Measurements from ENCODE around the gene CARMIL3.
"Not testable (repeated sequence)": the region's sequence is repeated elsewhere in the genome, so short reads cannot be mapped to it uniquely, and the experiment has no call there.

CARMIL3 gene

DNA sequence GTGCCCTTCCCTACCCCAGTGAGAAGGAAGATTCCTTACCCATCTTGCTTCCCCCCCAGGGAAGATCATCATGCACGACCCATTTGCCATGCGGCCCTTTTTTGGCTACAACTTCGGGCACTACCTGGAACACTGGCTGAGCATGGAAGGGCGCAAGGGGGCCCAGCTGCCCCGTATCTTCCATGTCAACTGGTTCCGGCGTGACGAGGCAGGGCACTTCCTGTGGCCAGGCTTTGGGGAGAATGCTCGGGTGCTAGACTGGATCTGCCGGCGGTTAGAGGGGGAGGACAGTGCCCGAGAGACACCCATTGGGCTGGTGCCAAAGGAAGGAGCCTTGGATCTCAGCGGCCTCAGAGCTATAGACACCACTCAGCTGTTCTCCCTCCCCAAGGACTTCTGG is 51.6 kb downstream of the CARMIL3 start:
- no peak overlapping the region for H3K27ac ChIP-seq (replicated peaks)
- H3K4me3 ChIP-seq (replicated peaks; ENCODE audit: insufficient read depth, low read length): no peak overlapping the region
- no peaks in the 10 kb centered on the region for H3K27me3 ChIP-seq (ENCODE audit: insufficient read depth, poor library complexity, severe bottlenecking)
- DNase-seq (ENCODE audit: low read depth in 1 of 2, low spot score in 1 of 2): no peak
- TF ChIP-seq SPI1 (IDR thresholded peaks at IDR 0.05; ENCODE audit: borderline replicate concordance, low read depth): no peak
- TF ChIP-seq, protein P1, sequence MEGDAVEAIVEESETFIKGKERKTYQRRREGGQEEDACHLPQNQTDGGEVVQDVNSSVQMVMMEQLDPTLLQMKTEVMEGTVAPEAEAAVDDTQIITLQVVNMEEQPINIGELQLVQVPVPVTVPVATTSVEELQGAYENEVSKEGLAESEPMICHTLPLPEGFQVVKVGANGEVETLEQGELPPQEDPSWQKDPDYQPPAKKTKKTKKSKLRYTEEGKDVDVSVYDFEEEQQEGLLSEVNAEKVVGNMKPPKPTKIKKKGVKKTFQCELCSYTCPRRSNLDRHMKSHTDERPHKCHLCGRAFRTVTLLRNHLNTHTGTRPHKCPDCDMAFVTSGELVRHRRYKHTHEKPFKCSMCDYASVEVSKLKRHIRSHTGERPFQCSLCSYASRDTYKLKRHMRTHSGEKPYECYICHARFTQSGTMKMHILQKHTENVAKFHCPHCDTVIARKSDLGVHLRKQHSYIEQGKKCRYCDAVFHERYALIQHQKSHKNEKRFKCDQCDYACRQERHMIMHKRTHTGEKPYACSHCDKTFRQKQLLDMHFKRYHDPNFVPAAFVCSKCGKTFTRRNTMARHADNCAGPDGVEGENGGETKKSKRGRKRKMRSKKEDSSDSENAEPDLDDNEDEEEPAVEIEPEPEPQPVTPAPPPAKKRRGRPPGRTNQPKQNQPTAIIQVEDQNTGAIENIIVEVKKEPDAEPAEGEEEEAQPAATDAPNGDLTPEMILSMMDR (IDR thresholded peaks at IDR 0.05; ENCODE audit: insufficient read depth, low read length): no peak

DNA sequence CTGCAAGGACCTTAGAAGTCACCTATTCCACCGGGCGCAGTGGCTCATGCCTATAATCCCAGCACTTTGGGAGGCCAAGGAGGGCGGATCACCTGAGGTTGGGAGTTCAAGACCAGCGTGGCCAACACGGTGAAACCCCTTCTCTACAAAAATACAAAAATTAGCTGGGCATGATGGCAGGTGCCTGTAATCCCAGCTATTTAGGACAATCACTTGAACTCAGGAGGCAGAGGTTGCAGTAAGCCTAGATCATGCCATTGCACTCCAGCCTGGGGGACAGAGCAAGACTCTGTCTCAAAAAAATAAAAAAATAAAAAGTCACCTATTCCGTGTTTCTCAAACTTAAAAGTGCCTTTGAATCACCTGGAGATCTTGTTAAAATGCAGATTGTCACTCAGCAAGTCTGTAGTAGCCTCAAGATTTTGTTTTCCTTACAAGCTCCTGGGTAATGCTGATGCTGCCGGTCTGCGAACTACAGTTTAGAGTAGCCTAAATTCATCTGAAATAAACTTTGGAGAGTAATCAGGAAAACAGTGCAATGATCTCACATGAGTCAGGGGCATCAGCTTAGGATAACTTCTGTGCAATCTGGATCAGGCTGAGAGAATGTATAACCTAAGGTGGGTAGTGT is 53.9 kb downstream of the CARMIL3 start:
- not testable (repeated sequence) for DNase-seq (ENCODE audit: low read depth in 1 of 2, low spot score in 1 of 2); H3K27ac ChIP-seq (replicated peaks)

DNA sequence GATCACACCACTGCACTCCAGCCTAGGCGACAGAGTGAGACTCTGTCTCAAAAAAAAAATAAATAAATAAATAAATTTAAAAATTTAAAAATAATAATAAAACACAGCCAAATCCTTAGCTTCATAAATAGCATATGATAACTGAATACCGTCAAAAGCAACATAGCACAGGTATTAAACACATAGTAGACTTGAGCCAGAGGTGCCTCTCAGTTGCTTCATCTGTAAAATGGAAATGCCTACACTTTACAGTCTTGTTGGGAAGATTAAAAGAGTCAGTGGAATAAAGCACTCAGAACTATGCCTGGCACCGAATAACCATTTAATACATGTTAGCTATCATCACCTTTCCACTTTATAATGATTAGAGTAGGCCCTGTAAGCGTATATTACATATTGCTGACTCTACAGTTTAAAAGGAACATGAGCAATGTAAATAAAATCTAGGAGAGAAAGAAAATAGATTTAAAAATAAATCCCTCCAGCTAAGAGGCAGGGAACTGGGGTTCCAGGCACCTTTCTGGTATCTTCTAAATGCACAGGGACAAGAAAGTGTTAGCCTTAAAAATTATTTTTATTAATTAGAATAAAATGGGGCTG is 55.0 kb downstream of the CARMIL3 start:
- no peak overlapping the region for H3K27ac ChIP-seq (replicated peaks)
- no peak for DNase-seq (ENCODE audit: low read depth in 1 of 2, low spot score in 1 of 2)
- TF ChIP-seq, protein P1 (IDR thresholded peaks at IDR 0.05; ENCODE audit: insufficient read depth, low read length): no peak
- no peak for TF ChIP-seq POLR2AphosphoS5 (IDR thresholded peaks at IDR 0.05; ENCODE audit: low read depth)
- no peak for TF ChIP-seq SPI1 (IDR thresholded peaks at IDR 0.05; ENCODE audit: borderline replicate concordance, low read depth)
- TF ChIP-seq GABPA (IDR thresholded peaks at IDR 0.05; ENCODE audit: low read depth): no peak
- TF ChIP-seq, protein P2, sequence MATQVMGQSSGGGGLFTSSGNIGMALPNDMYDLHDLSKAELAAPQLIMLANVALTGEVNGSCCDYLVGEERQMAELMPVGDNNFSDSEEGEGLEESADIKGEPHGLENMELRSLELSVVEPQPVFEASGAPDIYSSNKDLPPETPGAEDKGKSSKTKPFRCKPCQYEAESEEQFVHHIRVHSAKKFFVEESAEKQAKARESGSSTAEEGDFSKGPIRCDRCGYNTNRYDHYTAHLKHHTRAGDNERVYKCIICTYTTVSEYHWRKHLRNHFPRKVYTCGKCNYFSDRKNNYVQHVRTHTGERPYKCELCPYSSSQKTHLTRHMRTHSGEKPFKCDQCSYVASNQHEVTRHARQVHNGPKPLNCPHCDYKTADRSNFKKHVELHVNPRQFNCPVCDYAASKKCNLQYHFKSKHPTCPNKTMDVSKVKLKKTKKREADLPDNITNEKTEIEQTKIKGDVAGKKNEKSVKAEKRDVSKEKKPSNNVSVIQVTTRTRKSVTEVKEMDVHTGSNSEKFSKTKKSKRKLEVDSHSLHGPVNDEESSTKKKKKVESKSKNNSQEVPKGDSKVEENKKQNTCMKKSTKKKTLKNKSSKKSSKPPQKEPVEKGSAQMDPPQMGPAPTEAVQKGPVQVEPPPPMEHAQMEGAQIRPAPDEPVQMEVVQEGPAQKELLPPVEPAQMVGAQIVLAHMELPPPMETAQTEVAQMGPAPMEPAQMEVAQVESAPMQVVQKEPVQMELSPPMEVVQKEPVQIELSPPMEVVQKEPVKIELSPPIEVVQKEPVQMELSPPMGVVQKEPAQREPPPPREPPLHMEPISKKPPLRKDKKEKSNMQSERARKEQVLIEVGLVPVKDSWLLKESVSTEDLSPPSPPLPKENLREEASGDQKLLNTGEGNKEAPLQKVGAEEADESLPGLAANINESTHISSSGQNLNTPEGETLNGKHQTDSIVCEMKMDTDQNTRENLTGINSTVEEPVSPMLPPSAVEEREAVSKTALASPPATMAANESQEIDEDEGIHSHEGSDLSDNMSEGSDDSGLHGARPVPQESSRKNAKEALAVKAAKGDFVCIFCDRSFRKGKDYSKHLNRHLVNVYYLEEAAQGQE (IDR thresholded peaks at IDR 0.05; ENCODE audit: insufficient replicate concordance, low read depth): no peak
- no peaks in the 10 kb centered on the region for H3K27me3 ChIP-seq (ENCODE audit: insufficient read depth, poor library complexity, severe bottlenecking)
- no peak overlapping the region for H3K4me3 ChIP-seq (replicated peaks; ENCODE audit: insufficient read depth, low read length)

More for the DNA sequence above, 53.9 kb downstream of the CARMIL3 start:
- not testable (repeated sequence) for H3K4me3 ChIP-seq (replicated peaks; ENCODE audit: insufficient read depth, low read length); H3K27me3 ChIP-seq (ENCODE audit: insufficient read depth, poor library complexity, severe bottlenecking)

DNA sequence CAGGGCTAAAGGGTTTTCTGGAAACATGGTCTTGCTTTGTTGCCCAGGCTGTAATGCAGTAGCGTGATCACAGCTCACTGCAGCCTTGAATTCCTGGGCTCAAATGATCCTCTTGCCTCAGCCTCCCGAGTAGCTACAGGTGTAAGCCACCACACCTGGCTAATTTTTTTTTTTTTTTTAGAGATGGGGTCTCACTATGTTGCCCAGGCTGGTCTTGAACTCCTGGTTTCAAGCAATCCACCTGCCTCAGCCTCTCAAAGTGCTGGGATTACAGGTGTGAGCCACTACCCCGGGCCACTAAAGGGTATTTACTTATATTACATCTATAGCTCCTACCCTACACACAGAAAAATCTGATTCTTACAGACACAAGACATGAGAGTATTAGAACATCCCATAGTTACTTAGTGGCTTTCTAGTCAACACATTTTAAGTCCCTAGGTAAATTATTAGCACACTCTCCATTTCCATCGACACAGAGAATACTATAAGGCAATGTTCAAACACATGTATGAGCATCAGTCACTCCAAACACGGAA is 56.6 kb downstream of the CARMIL3 start:
- Histone ChIP-seq H3K27me3 (ENCODE audit: insufficient read depth, poor library complexity, severe bottlenecking) (no peaks in the 10 kb centered on the region), H3K4me3 (replicated peaks; ENCODE audit: insufficient read depth, low read length) (no peak overlapping the region), H3K27ac (replicated peaks) (no peak overlapping the region)
- TF ChIP-seq GABPA (IDR thresholded peaks at IDR 0.05; ENCODE audit: low read depth) (no peak), POLR2AphosphoS5 (IDR thresholded peaks at IDR 0.05; ENCODE audit: low read depth) (no peak), SPI1 (IDR thresholded peaks at IDR 0.05; ENCODE audit: borderline replicate concordance, low read depth) (no peak)
- TF ChIP-seq, protein P2 (IDR thresholded peaks at IDR 0.05; ENCODE audit: insufficient replicate concordance, low read depth): no peak
- TF ChIP-seq, protein P1 (IDR thresholded peaks at IDR 0.05; ENCODE audit: insufficient read depth, low read length): no peak
- DNase-seq (ENCODE audit: low read depth in 1 of 2, low spot score in 1 of 2): no peak
